Smooth muscle cell of the brain vasculature (primary cell): ENCODE data around the gene OR2D2.
A peak's percentile ranks its signal among the peaks of the same experiment; 100 is the strongest.
"Not testable (repeated sequence)": the region's sequence is repeated elsewhere in the genome, so short reads cannot be mapped to it uniquely, and the experiment has no call there.

Experiments
- DNase-seq: peaks from one replicate; pipeline ENCODE4 v3.0.0-alpha.2; 2012; ENCODE audit warnings: low read depth, low spot score

The OR2D2 gene, protein sequence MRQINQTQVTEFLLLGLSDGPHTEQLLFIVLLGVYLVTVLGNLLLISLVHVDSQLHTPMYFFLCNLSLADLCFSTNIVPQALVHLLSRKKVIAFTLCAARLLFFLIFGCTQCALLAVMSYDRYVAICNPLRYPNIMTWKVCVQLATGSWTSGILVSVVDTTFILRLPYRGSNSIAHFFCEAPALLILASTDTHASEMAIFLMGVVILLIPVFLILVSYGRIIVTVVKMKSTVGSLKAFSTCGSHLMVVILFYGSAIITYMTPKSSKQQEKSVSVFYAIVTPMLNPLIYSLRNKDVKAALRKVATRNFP

DNA sequence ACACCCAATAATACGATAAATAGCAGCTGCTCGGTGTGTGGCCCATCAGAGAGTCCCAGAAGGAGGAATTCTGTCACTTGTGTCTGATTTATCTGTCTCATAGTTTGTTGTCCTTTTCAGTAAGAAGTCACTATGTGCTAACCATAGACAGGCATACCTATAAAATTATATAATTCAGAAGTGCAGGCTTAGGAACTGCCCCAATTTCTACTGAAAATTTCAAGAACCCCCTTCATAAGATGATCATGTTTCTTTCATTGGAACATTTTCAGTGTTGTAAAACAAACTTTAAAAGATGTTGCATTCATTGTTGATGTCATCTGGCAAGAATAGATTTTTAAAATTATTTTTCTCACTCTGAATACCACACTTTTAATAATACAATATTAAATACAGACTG lies at the start of gene OR2D2:
Gene OR2D2, minus strand, starts transcription at position 101 of the 400 bp plus-strand sequence. Its CDS starts 0 bp downstream, at position 101.
- DNase-seq, result no peak

DNA sequence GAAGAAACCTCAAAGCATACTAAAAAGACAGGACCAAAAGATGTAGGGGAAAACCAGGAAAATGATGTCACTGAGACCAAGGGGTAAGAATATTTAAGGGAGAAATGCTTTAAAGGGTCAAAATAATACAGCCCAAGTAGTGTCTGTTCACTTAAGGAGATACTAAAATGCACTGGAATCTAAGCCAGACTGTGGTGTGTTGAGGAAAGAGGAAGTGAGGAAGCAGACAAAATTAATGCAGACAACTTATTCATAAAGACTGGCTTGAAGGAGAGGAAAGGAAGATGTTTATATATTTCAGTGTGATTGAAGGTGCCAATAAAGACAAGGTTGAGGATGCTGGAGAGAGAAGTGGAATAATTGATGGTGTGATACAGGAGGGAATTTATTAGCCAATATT lies 49.7 kb upstream of the OR2D2 start:
- no peak for DNase-seq

DNA sequence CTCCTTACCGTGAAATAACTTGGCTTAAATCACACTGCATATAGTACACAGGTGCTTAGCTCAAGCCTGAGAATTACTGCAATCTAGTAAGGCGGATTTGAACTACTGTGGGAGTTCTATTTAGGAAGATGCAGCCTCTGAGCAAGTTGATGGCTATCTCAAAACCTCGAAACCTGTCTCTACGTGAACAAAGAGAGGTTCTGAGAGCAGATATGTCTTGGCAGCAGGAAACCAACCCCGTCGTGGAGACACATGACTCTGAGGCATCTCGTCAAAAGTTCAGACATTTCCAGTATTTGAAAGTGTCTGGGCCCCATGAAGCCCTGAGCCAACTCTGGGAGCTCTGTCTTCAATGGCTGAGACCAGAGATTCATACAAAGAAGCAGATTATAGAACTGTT lies 39.8 kb upstream of the OR2D2 start:
- DNase-seq, result no peak

DNA sequence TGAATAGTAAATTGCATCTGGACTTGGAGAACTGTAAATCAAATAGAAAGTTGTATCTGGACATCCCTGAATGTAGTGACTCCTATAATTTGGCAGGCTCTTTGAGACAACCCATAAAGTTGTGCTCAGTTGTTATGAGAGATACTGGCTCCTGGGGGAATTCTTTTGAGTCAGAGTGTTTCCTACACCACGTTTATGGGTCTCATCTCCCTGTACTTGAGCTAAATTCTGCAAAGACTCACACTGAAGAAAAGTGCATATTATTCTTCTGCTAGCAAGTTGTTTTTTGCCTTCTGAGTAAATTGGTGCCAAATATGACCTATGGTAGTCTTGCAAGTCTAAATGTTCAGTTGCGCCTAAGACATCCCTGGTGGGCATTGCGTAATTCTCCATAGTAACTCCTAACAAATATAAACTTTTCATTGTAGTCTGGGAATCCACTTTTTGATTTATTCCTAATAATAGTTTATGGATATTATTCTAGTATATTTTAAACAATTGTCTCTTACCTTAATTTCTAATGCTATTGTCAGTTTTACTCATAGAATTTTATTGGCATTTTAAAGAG lies 38.9 kb upstream of the OR2D2 start:
- no peak for DNase-seq

DNA sequence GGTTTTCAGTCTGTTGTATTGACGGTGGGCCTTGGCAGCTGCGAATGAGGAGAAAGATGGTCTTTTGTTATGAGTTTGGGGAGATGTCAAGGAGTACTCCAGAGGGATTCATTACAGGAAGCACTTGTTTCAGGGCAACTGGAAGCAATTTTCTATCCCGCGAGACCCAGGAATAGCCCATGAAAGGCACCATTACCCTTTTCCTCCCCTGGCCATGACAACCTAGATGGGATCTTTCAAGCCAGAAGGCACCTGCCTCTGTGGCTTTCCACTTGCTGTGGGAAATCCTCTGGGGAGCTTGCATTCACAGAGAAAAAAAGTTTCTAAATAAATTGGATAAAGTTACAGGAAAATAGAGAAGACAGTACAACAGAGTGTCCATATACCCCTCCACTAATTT lies 36.6 kb upstream of the OR2D2 start:
- no peak for DNase-seq

DNA sequence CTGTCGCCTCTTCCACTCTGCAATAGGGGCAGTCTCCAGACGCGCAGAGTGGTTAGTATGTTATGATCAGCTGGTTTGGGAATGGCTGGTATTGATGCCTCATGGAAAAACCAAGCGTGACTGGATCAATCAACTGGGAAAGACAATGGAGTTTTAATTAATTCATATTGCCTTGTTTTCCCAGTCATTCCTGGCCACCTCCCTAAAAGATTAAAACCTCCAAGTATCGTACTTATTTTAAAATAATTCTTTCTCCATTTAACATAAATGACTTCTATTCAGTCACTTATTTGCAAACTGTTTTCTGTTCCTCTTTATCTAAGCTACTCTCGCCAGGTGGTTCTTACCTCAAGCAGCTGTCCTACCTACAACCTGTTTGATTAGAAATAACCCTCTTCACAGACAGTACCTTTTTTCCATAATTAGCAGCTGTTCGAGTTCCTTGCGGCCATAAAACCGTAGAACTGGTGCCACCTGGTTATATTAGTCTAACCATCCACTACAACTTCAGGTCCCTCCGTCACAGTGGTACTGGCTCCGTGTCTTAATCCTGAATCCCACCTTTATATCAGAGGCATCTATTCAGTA lies 34.8 kb upstream of the OR2D2 start:
- DNase-seq, result no peak

DNA sequence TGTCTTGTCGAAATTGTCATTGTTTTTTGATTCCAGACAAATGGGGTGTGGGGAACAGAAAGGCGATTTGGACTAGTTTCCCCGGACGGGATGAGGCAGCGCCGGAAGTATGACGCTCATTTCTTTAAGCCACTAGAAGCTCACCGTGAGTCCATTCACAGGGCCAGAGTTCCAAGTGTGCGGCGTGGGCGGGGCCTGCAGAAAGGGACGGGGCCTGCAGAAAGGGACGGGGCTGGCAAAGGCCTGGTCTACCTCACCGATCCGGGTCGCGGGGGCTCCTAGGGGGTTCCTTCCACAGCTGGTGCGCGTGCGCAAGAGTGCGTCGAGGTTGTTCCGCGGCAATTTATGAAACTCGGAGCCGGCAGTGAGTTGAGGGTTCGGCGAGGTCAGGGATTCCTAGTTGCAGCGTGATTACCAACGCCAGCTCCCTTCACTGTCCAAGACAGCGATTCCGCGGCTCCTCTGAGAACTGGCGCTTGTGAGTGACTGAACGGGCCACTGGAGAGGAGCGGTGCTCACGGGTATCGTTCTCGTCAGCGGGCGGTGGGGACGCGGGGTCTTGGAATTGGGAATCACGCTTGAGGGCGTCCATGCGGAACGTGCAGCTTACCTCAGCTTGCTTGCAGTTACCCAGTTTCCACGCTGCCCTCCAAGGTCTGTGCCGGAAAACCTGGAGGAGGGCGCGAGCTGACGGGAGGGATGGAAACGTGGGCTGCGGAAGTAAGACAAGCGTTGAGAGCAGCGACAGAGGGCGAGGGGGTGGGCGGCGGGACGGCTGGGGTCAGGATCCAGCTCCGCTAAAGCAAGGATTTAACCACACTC lies 34.1 kb upstream of the OR2D2 start, which contains the start of gene ZNF215:
Gene ZNF215, plus strand, starts transcription at position 219 of the 822 bp plus-strand sequence. CDS start 5,847 bp downstream, outside the sequence.
- peak; percentile 33 for DNase-seq

DNA sequence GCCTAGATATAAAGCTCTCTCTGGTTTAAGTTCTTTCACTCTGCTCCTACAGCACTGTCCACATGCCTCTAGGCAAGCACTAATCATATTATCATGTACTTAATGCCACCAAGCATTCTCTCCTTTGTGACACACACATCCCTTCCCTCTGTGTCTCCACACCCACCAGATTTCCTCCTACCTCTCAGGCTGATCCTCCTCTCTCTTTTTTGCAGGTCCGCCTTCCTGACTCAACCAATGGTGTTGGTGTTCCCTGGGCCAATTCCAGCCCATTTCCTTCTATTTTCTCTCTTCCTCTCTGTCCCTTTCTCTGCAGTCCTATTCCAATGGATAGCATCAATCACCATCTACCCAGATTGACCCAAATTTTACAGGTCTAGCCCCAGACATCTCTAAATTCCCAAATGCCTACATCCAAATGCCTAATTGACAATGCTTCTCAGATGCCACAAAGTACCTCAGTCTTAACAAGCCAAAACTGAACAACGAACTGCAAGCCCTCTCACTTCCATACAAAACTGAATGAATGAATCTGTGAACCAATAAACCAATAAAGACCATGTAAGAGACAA lies 33.4 kb upstream of the OR2D2 start:
- no peak for DNase-seq

DNA sequence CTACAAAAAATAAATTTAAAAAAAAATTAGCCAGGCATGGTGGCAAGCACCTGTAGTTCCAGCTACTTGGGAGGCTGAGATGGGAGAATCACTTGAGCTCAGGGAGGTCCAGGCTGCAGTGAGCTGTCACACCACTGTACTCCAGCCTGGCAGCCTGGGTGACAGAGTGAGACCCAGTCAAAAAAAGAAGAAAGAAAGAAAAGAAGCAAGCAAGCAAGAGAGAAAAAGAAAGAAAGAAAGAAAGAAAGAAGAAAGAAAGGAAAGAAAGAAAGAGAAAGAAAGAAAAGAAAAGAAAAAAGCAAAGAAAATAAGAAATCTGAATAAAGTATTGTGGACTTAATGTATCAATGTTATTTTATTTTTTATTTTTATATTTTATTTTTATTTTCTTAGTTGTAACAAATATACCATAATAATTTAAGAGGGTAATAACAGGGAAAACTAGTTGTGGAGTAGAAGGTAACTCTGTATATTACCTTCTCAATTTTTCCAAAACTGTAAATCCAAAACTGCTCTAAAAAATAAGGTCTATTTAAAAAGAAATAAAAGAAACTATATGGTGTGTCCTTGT lies 32.8 kb upstream of the OR2D2 start:
- DNase-seq, result no peak

DNA sequence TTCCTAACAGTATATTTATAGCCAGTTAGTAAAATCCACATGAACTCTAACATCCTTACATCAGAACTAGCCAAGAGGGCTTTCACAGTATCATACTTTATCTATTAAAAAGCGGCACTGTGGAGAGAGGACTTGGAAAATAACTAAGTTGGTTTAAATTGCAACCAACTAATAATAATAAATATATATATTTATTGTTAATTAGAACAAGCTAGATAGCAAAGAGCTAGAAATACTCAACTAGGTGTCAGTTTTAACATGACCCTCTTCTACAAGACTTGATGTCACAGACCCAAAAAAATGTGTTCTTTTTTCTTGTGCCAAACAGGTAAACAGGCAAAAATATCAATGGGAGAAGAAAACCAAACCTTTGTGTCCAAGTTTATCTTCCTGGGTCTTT lies 28.4 kb upstream of the OR2D2 start, which contains the start of gene OR2D3:
Gene OR2D3, plus strand, starts transcription at position 301 of the 400 bp plus-strand sequence. Its CDS starts 0 bp downstream, at position 301.
- DNase-seq, result no peak

DNA sequence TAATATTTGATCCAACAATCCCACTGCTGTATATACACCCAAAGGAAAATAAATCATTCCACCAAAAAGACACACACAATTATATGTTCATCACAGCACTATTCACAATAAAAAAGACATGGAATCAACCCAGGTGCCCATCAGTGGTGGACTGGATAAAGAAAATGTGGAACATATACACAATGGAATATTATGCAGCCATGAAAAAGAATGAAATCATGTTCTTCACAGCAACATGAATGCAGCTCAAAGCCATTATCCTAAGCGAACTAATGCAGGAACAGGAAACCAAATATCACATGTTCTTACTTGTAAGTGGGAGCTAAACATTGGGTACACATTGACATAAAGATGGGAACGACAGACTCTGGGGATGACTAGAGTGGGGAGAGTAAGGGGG lies 27.4 kb upstream of the OR2D2 start:
- no peak for DNase-seq

DNA sequence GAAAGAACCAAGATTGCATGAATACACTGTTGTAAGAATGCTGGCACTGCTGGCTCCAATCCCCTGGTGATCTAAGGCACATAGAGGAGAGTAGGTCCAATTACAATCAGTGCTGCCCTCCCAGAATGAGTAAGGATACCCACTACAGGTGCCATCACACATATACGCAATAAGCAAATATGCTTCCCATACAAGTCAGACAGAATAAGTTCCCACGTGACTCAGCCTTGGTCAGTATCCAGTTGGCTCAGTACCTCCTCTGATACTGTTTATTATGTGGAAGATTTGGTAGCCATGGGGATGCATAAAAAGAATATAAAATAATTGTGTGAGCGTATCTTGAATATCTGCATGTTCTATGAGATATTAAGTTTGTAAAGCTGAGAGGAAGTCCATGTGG lies 19.6 kb upstream of the OR2D2 start:
- no peak for DNase-seq

DNA sequence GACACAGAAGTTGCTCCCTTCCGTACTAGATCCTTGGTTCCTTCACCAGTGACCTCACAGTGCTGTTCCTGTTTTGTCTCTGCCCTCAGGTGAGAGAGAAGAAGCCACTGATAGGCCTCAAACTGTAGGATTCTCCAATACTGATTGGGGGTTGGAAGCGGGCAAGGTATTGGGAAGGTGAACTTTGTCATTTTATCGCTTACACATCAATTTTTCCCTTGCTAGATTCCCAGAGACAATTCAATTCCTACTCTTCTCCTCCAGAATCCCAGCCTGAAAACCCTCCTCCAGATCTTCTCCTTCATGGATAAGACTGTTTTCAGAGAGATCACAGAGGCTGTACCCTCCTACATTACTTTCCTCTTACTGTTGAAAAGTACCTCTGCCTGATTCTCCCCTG lies 19.1 kb upstream of the OR2D2 start:
- no peak for DNase-seq

DNA sequence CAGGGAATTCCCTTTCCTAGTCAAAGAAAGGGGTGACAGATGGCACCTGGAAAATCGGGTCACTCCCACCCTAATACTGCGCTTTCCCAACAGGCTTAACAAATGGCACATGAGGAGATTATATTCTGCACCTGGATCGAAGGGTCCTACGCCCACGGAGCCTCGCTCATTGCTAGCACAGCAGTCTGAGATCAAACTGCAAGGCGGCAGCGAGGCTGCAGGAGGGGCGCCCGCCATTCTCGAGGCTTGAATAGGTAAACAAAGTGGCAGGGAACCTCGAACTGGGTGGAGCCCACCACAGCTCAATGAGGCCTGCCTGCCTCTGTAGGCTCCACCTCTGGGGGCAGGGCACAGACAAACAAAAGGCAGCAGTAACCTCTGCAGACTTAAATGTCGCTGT lies 12.5 kb upstream of the OR2D2 start:
- not testable (repeated sequence) for DNase-seq

DNA sequence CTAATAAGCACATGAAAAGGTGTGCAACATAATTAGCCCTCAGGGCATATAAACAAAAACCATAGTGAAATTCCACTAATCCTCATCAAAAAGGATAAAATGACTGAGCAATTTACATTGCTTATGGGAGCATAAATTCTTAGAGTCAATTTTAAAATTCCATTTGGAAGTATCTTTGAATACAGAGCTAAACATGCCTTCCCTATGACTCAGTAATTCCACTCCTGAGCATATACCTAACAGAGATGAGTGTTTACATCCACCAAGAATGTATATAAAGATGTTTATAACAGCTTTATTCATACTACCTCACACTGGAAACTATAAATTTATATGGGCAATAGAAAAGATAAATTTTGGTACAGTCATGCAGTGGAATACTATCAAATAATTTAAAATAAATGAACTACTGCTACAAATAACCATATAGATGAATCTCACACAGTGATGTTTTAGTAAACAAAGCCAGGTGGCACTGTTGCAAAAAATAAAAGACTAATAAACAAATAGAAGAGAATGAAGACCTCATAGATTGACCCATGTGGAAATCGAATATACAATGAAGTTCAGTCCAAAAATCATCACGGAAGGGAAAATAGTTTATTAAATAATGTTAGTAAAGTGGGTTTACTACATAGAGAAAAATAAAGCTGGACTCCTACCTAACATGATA lies 8.2 kb upstream of the OR2D2 start:
- no peak for DNase-seq

DNA sequence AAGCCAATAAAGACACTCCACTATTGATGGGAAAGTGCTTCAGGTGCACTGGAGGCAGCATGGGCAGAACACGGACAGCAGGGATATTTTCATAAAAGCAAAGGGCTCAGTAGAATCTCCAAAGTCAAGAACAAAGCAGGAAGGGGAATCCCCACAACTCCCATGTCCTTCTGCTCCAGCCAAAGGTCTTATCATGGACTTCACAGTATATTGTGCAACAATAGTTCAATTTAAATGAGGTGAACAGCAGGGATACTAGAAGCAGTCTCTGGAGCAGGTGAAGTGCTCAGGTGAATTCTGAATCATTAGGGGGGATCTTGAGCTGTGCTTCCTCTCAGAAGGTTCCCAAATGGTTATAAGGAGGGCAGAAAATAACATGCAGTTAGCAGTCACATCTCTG lies 6.6 kb upstream of the OR2D2 start:
- no peak for DNase-seq

DNA sequence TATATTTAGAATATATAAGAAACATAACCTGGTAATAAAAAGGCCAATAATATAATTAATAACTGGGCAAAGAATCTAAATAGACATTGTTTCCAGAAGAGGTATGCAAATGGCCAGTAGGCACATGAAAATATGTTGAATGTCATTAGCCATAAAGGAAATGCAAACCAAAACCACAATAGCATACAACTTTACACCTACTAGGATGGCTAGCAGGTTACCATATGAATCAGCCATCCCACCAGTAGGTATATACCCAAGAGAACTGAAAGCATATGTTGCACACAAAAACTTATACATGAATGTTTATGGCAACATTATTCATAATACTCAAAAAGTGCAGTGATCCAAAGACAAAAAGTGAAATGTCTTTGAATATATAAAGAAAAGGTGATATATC lies 2.7 kb upstream of the OR2D2 start:
- no peak for DNase-seq

DNA sequence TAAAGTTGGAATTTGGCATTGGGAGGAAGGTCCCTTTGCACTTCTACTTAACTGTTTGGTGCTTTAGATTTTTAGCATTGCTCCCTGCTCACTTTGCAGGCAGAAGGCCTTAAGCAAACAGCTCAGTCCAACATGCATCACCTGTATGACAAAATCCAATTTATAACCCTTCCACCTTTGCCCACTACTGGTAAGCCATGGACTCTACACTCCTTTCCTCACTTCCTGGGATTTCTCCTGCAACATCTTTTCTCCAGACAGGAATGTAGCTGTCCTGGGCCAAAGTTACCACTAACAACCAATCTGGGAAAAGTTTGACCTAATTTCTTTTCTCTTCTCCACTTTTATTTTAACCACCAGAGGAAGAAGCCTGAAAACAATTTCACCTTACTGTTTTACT lies 1.8 kb upstream of the OR2D2 start:
- DNase-seq, result no peak

DNA sequence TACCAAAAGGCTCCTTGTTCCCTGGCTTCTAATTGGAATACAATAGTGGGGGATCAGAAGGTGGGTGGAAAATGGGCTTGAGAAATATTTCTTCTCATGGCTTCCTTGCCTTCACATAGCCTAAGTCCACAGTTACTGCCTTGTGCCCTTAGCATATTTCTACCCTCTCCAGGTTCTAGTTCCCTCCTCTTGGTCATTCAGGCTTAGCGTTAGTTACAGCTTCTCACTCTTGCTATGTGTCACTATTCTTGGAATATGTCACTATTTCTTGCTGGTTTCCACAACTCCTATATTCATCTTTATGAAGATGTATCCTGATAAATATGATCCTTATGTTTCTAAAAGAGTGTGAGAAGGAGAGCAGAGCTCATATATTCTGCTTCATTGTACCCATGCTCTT lies 2.5 kb downstream of the OR2D2 start:
- no peak for DNase-seq

DNA sequence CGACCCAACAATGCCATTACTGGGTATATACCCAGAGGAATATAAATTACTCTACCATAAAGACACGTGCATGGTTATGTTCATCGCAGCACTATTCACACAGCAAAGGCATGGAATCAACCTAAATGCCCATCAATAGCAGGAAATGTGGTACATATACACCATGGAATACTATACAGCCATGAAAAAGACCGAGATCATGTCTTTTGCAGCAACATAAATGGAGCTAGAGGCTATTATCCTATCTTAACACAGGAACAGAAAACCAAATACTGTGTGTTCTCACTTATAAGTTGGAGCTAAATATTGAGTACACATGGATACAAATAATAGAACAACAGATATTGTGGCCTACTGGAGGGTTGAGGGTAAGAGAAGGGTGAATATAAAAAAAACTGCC lies 3.5 kb downstream of the OR2D2 start:
- DNase-seq, result no peak

DNA sequence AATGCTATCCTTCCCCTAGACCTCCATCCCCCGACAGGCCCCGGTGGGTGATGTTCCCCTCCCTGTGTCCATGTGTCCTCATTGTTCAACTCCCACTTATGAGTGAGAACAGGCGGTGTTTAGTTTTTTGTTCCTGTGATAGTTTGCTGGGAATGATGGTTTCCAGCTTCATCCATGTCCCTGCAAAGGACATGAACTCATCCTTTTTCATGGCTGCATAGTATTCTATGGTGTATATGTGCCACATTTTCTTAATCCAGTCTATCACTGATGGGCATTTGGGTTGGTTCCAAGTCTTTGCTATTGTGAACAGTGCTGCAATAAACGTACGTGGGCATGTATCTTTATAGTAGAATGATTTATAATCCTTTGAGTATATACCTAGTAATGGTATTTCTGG lies 4.6 kb downstream of the OR2D2 start:
- DNase-seq, result not testable (repeated sequence)
